HPDE6-E6E7 (cell line): ENCODE data around the gene BRINP2.

Source experiments
- DNase-seq: peaks from one replicate; pipeline ENCODE4 v3.0.0; 2011; ENCODE audit warnings: missing footprints; ENCODE audit errors: extremely low spot score

BRINP2 gene

GRCh38 chr1:177219554-177220458 lies 49.0 kb downstream of the BRINP2 start:
- no peak for DNase-seq

- DNase-seq, result no peak
These were observed 52.6 kb downstream of the BRINP2 start for GRCh38 chr1:177223359-177223758.

DNA sequence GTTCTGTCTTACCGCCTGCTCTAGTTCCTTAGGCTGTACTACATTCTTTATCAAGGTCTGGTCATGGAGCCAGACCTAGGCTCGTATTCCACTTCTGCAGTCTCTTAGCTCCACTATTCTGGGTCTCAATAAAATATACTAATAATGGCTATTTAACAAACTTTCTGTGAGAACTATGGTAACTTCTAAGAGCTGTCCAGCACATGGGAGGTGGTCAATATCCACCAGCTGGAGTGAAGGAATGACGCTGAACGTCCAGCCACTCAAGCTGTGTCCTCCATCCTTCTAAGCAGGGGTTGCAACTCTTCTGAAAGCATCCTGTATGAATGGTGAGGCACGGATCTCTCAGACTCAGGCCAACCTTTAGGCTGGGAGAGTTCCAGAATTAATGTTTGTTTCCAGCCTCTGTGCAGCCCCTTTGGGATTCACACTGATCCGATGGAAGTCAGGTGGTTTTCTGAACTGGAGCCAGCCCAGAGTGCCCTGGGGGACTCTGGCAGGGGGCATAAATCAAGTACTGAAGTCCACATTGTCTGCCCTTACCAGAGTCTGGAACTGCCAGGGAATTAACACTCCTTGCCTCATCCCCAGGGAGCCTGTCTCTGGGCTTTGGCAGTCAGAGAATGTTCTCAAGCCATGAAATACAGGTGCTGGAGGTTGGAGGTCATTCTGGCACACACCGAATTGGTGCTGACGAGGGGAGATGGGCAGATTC lies 57.4 kb downstream of the BRINP2 start:
- no peak for DNase-seq

- DNase-seq, result no peak
These were observed 57.9 kb downstream of the BRINP2 start for GRCh38 chr1:177228693-177229065.

GRCh38 chr1:177229781-177230180 lies 59.0 kb downstream of the BRINP2 start:
- DNase-seq, result no peak

DNA sequence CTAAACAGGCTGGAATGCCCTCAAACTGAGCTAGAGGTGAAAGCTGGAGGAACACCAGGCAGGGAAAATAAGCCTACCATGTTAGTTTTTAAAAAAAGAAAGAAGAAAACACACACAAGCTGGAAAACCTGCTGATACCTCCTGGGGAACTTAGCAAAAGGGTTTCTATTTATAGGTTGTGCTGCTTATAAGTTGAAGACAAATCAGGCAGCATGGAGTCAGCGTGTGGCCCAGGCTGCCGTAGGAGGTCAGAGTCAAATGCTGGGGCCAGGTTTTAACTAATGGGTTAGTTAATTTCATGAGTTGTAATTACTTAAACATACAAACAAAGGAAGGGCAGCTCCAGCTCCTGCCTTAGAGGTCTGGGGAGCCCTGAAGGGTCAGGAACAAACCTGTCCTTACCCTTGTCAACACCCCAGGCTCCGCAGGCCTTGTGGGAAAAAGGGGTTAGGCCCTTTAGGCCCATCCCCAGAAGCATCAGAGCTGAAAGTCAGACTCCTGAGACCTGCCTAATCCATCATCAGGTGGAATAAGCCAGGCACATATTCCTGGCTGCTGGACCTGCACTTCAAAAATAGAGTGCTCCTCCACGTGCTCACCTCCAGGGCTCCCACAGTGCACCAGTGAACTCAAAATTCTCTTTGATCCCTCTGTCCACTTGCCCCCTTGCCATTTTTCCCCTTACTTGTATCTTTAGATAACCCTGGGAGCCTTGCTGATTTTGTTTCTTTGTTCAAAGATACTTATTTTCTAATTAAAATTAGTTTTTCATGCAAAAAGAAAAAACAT lies 59.7 kb downstream of the BRINP2 start:
- DNase-seq, result no peak

GRCh38 chr1:177235350-177235749 lies 64.6 kb downstream of the BRINP2 start:
- DNase-seq, result no peak

GRCh38 chr1:177236962-177237361 lies 66.2 kb downstream of the BRINP2 start:
- no peak for DNase-seq

GRCh38 chr1:177238967-177239366 lies 68.2 kb downstream of the BRINP2 start:
- DNase-seq, result no peak

DNA sequence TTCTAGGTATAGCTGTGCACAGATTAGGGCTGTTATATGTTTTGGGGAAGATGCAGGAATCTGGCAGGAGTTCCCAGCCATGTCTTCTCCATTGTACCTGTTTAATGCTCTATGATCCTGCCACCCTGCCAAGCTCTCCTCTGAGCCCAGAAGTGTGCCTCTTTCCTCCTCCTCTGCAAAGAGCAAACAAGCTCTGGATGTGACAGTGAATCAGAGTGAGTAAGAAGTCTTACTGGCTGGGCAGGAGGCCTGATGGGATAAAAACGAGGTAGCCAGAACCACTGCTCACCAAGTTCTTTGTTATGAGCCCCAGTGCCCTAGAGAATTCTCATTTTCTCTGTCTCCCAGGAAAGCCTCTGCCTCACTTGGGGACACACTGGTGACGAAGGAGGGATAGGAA lies 69.0 kb downstream of the BRINP2 start:
- DNase-seq, result no peak

GRCh38 chr1:177243773-177244172 lies 73.0 kb downstream of the BRINP2 start:
- no peak for DNase-seq

GRCh38 chr1:177246710-177247580 lies 76.2 kb downstream of the BRINP2 start:
- DNase-seq, result no peak

DNA sequence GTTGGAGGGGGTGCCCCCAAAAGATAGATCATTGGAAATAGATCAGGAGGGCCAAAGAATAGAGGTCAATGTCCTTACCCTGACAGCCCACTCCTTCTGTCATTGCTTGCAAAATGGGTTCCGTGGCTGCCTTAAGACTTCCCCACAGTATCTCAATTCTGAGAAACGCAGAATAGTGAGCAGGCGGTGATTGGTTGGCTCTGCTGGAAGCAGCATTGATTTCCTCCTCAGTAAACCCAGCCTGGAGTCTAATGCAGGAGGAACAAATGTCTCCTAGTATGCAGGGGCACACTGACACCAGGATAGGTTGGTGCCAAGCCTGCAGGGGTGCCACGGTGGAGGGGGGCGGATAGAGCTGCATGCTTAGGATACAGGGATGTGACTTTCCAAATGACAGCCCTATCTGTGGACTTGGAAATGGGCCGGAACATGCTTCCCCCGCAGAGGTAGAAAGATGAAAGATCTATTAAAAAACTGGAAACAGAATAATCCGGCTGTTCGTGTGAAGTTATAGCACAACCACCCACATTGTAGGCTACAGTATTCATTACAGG lies 76.9 kb downstream of the BRINP2 start:
- DNase-seq, result no peak

DNA sequence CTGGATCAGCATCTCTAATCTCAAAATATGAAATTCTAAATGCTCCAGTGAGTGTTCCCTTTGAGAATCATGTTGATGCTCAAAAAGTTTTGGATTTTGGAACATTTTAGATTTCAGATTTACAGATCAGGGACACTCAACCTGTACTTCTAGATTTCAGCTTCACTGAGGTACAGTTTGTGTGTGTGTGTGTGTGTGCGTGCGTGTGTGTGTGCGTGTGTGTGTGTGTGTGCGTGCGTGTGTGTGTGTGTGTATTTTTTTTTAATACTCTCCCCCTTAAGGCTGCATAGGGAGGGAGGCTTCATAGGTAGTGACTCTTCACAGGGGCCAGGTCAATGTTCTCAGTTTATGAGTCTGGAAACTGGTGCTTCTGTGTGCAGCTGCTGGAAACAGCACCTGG lies 77.5 kb downstream of the BRINP2 start:
- no peak for DNase-seq

GRCh38 chr1:177249231-177249630 lies 78.5 kb downstream of the BRINP2 start:
- no peak for DNase-seq

- DNase-seq, result no peak
These were observed 82.1 kb downstream of the BRINP2 start for GRCh38 chr1:177252877-177253276.

- peak; percentile 32 for DNase-seq
These were observed 84.7 kb downstream of the BRINP2 start for GRCh38 chr1:177255411-177255810.

DNA sequence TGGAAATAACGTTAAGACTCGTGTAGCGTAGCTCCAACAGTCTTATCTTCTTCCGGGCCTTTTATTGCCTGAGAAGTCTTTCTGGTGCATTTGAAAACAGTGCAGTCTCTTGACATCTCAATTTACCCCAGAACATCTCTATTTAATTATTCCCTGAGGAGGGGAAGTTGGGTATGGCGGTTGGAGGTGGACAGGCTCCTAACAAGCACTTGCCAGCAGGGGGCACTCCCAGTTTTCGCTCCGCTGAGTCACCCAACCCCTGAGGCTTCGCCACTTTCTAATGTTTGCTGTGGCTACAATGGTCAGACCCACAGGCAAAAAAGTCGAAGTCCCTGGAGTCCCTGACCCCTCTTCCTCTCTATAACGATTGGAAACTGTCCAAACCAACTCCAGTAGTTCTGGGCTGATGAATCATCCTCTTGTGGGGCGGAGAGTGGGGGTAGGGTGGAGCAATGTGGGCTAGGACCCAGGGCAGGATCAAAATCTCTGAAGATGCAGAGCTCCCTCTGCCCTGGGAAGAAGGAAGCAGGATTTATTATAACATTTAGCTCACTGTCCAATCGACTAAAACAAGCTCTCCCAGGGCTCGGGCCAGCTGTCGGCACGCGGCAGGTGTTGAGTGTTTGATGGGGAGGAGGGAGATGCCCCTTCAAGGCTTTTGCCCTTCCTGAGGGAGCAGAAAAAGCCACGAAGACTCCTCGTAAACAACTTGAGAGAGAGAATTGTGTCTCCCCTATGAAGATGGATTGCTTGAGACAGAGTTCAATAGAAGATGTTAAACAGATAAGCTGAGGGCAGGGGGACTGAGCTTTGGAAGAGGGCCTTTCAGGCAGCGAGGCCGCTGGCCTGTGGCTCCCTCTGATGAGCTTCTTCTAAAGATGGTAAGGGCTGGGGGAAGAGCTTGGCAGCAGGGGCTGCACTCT lies 85.7 kb downstream of the BRINP2 start:
- peak; percentile 21 for DNase-seq

DNA sequence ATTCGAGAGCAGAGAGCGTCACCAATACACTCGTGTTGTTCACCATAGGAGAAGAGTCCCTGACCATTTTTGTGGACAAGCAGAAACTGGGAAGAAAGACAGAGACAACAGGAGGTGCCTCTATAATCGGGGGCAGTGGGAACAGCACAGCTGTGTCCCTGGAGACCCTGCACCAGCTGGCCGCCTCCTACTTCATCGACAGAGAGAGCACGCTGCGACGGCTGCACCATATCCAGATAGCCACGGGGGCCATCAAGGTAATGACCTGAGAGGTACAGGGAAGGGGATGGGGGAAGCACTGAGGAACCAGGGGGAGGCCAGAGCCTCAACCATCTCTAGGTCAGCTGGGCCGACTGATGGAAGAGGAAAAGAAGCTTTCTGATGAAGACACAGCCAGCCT lies 86.4 kb downstream of the BRINP2 start:
- DNase-seq, result no peak

- no peak for DNase-seq
These were observed 86.8 kb downstream of the BRINP2 start for GRCh38 chr1:177257576-177257975.
